Ectodermal cell (in vitro differentiated cells): ENCODE data around the gene KLC4. TPM values are rescaled to one million over a fixed set of nuclear protein-coding genes. Genes with fewer than 3 reads are reported as not detected.

Experiments used
- H3K27ac ChIP-seq: 2 replicates; pipeline ENCODE4 v1.7.0; 2013; ENCODE audit warnings: mild to moderate bottlenecking, low read depth, low read length; ENCODE audit not compliant: insufficient read depth, poor library complexity, severe bottlenecking
- H3K27me3 ChIP-seq: 2 replicates; pipeline ENCODE4 v1.7.0; 2013; ENCODE audit warnings: mild to moderate bottlenecking, low read length; ENCODE audit not compliant: insufficient read depth, control insufficient read depth, poor library complexity, severe bottlenecking
- H3K36me3 ChIP-seq: one replicate; pipeline ENCODE4 v1.7.0; 2013; ENCODE audit warnings: low read length; ENCODE audit not compliant: control insufficient read depth, insufficient read depth
- H3K4me1 ChIP-seq: one replicate; pipeline ENCODE4 v1.7.0; 2013; ENCODE audit warnings: low read length; ENCODE audit not compliant: control insufficient read depth, insufficient read depth
- H3K4me3 ChIP-seq: 2 replicates; pipeline ENCODE4 v1.7.0; 2013; ENCODE audit warnings: low read depth, low read length, control low read depth; ENCODE audit not compliant: insufficient read depth
- H3K9me3 ChIP-seq: 2 replicates; pipeline ENCODE4 v1.7.0; 2013; ENCODE audit warnings: mild to moderate bottlenecking, low read length, moderate library complexity; ENCODE audit not compliant: control insufficient read depth
- WGBS, 2 experiments: methylation state at CpG; one replicate each; pipeline ENCODE4 v1.1.7; 2013; ENCODE audit warnings: missing lambda C conversion rate in 2 of 2; 5-methylcytosine and 5-hydroxymethylcytosine counted together
- polyA plus RNA-seq, 4 experiments: library from polyadenylated mRNA; stranded (reverse); fragments of 50-300 nt; gene quantifications; one replicate each; pipeline ENCODE4 v1.2.3, GENCODE V29; 2013

KLC4 gene
- 30.3 TPM for polyA plus RNA-seq (2013, experiment 1 of 4)
- polyA plus RNA-seq (2013, experiment 2 of 4) = 30.6 TPM
- 26.2 TPM for polyA plus RNA-seq (2013, experiment 3 of 4)
- polyA plus RNA-seq (2013, experiment 4 of 4) = 31.1 TPM

GRCh38 chr6:43059168-43060033 is at the start of gene KLC4, which contains the start of gene MRPL2:
TSS of gene KLC4 (plus strand) at chr6:43059631. CDS start at chr6:43061336, 1,705 bp downstream.
TSS of gene MRPL2 (minus strand) at chr6:43059434. CDS start at chr6:43059381, 53 bp downstream.
- peaks cover 10% of the 10 kb centered on the region for H3K4me1 ChIP-seq
- H3K27me3 ChIP-seq = no peaks in the 10 kb centered on the region
- H3K4me3 ChIP-seq = peak within 1 kb of the TSS; percentile 98
- peak within 1 kb of the TSS; percentile 18 for H3K27ac ChIP-seq
- WGBS, 2 experiments = 0% methylated on average over 64 of the region's 64 CpGs
- no peaks in the 10 kb centered on the region for H3K9me3 ChIP-seq
- H3K36me3 ChIP-seq = no peaks in the 10 kb centered on the region

GRCh38 chr6:43011207-43011606 is 48.2 kb upstream of the KLC4 start:
- WGBS, 2 experiments = 87% methylated on average over 6 of the region's 6 CpGs
- Histone ChIP-seq H3K4me3 (no peak overlapping the region), H3K27ac (no peak overlapping the region), H3K27me3 (no peaks in the 10 kb centered on the region), H3K4me1 (peaks cover 14% of the 10 kb centered on the region), H3K36me3 (peaks cover 24% of the 10 kb centered on the region), H3K9me3 (no peaks in the 10 kb centered on the region)

DNA sequence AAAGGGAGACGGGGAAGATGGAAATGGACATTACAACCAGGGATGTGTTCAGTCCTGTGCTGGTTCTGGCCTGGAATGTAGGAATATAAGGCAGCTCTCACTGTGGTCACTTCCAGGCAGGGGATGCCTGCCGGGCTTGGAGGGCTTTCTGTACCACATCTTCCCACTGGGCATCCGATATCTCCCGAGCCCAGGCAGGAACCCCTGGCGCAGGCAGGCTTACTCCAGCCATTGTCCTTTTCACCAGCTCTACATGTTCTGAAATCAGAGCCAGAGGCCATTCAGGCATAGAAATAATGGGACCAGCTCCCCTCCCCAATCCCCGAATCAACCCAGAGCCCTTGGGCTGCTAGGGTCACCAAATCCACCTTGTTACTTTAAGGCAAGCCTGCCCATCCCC is 47.1 kb upstream of the KLC4 start:
- Histone ChIP-seq H3K4me1 (peaks cover 14% of the 10 kb centered on the region), H3K27ac (no peak overlapping the region), H3K36me3 (peaks cover 19% of the 10 kb centered on the region), H3K4me3 (peak overlapping the region; percentile 85), H3K9me3 (no peaks in the 10 kb centered on the region), H3K27me3 (no peaks in the 10 kb centered on the region)
- WGBS, 2 experiments = 91 to 94% methylated on average over 6 of the region's 6 CpGs

GRCh38 chr6:43013097-43013842 is 46.2 kb upstream of the KLC4 start:
- WGBS, 2 experiments = 9% methylated on average over 25 of the region's 25 CpGs

GRCh38 chr6:43013843-43014433 is 45.5 kb upstream of the KLC4 start, which contains the start of the genes KLHDC3 and MEA1:
TSS of gene KLHDC3 (plus strand) at chr6:43014249. CDS start at chr6:43017193, 2,944 bp downstream.
TSS of gene MEA1 (minus strand) at chr6:43013946. CDS start at chr6:43013813, 133 bp downstream.
- Histone ChIP-seq H3K9me3 (no peaks in the 10 kb centered on the region), H3K4me1 (peaks cover 14% of the 10 kb centered on the region), H3K27ac (peak within 1 kb of the TSS; percentile 80), H3K36me3 (peaks cover 20% of the 10 kb centered on the region), H3K27me3 (no peaks in the 10 kb centered on the region), H3K4me3 (peak within 1 kb of the TSS; percentile 85)
- WGBS, 2 experiments = 0% methylated on average over 51 of the region's 51 CpGs

More at GRCh38 chr6:43013097-43013842, 46.2 kb upstream of the KLC4 start:
- H3K27me3 ChIP-seq = no peaks in the 10 kb centered on the region
- peaks cover 14% of the 10 kb centered on the region for H3K4me1 ChIP-seq
- peak overlapping the region; percentile 42 for H3K27ac ChIP-seq
- H3K36me3 ChIP-seq = peaks cover 20% of the 10 kb centered on the region
- H3K9me3 ChIP-seq = no peaks in the 10 kb centered on the region
- peak overlapping the region; percentile 85 for H3K4me3 ChIP-seq

DNA sequence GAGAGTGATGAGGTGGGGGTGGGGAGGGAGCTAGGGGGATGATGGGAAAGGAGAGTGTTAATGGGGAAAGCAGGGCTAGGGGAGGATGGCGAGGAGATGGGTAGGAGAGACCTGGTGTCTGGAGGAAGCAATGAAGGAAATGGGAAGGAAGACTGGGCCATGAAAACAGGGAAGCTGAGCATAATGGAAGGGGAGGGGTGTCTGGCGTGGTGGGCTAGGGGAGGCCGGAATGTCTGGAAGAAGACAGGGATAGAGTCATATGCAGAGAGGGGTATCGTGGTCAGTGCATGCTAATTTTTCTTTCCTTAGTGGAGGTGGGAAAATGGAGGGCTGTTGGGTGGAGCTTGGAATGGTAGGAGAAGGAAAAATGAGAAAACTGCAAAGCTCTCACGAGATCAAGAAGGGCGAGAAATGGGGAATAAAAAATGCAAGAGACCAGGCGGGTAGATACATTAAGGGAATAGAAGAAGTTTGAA is 45.0 kb upstream of the KLC4 start:
- H3K27me3 ChIP-seq = no peaks in the 10 kb centered on the region
- no peaks in the 10 kb centered on the region for H3K9me3 ChIP-seq
- H3K36me3 ChIP-seq = peaks cover 22% of the 10 kb centered on the region
- peaks cover 14% of the 10 kb centered on the region for H3K4me1 ChIP-seq
- H3K27ac ChIP-seq = peak overlapping the region; percentile 80
- WGBS, 2 experiments = 6% methylated on average over 7 of the region's 7 CpGs
- H3K4me3 ChIP-seq = peak overlapping the region; percentile 85

DNA sequence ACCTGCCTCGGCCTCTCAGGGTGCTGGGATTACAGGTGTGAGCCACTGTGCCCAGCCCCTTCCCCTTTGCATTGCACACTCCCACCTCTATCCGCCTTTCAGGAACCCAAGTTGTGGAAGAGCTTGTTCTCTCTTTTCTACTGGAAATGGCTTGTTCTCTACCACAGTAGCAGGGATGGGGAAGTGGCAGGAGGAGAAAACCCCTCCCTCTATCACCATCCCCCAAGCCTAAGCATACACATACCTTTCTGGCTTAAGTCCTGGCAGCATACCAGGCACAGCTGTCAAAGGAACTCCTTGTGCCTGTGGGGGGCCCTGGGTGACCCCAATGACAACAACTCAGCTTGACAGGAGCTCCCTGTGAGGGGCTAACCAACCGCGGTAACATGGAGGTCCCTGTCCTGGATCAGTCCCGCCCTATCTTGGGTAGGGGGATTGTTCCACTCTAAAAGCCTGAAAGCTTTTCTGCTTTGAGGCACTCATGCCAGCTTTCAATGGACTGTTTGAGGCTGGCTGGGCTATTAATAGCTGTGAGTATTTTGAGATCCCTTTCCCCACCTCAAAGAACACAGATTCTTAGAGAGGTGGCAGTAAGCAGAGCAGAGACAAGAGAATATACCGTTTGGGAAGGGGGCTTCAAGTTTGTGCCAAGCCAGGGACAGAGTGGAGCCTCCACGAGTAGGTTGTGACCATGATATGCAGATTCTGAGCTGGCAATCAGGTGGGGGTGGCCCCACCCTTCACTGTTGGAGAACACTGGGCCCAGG is 43.1 kb upstream of the KLC4 start:
- 83 to 88% methylated on average over 7 of the region's 7 CpGs for WGBS, 2 experiments
- Histone ChIP-seq H3K4me3 (no peak overlapping the region), H3K9me3 (no peaks in the 10 kb centered on the region), H3K4me1 (peaks cover 19% of the 10 kb centered on the region), H3K36me3 (peaks cover 20% of the 10 kb centered on the region), H3K27me3 (no peaks in the 10 kb centered on the region), H3K27ac (no peak overlapping the region)

DNA sequence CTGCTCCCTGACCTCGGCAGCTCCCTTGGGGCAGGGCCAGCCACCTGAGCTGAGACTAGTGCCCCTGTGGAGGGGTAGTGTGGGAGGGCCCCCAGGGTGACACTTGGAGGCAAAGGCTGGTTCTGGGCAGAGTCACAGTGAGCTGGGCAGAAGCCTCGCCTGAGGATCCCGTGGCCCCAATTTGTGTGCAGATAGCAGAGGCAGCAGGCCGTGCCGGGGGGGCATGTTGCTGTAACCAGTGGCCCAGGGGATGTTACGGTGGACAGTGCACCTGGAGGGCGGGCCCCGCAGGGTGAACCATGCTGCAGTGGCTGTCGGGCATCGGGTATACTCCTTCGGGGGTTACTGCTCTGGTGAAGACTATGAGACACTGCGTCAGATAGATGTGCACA is 42.5 kb upstream of the KLC4 start:
- WGBS, 2 experiments = 95 to 96% methylated on average over 12 of the region's 12 CpGs
- Histone ChIP-seq H3K36me3 (peaks cover 17% of the 10 kb centered on the region), H3K27me3 (no peaks in the 10 kb centered on the region), H3K9me3 (no peaks in the 10 kb centered on the region), H3K27ac (no peak overlapping the region), H3K4me3 (no peak overlapping the region), H3K4me1 (peaks cover 19% of the 10 kb centered on the region)

- Histone ChIP-seq H3K27me3 (no peaks in the 10 kb centered on the region), H3K9me3 (no peaks in the 10 kb centered on the region), H3K4me1 (peaks cover 10% of the 10 kb centered on the region), H3K27ac (no peak overlapping the region), H3K36me3 (peaks cover 19% of the 10 kb centered on the region), H3K4me3 (no peak overlapping the region)
- 93 to 97% methylated on average over 2 of the region's 2 CpGs for WGBS, 2 experiments
Observed at GRCh38 chr6:43019152-43019551, 40.3 kb upstream of the KLC4 start.
